PC-3 (cell line): ENCODE measurements around the gene REPS2.

Experiments used
- EZH2phosphoT487 ChIP-seq: fragments of 300-600 bp; sonication (generic); IDR thresholded peaks from 2 replicates; pipeline ENCODE4 v1.6.1; 2018; ENCODE audit warnings: mild to moderate bottlenecking, antibody characterized with exemption, low read length, borderline replicate concordance
- TF ChIP-seq, protein P1 (sequence below): fragments of 300-600 bp; sonication (generic); conservative IDR thresholded peaks from 2 replicates; pipeline ENCODE4 v1.5.1; 2017; ENCODE audit warnings: antibody characterized with exemption, low read depth, mild to moderate bottlenecking, low read length

DNA sequence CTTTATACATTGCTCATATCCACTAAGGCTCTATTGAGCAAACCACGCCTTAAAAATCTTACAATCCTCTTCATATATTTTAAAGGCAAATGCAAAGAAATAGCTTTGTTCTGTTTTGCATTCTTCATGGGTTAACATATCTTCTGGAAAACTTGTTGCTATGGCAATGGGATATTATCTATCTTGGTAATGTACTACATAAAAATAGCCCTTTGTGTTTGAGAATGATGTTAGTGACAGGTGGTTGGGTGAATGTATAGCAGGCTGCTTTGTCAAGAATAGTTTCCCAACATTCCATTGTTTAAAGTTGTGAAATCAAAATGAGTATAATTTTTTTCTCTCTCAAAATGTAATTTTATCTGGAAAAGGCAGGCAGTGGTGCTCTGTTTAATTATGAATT is 16.8 kb downstream of the REPS2 start:
- TF ChIP-seq, protein P1, sequence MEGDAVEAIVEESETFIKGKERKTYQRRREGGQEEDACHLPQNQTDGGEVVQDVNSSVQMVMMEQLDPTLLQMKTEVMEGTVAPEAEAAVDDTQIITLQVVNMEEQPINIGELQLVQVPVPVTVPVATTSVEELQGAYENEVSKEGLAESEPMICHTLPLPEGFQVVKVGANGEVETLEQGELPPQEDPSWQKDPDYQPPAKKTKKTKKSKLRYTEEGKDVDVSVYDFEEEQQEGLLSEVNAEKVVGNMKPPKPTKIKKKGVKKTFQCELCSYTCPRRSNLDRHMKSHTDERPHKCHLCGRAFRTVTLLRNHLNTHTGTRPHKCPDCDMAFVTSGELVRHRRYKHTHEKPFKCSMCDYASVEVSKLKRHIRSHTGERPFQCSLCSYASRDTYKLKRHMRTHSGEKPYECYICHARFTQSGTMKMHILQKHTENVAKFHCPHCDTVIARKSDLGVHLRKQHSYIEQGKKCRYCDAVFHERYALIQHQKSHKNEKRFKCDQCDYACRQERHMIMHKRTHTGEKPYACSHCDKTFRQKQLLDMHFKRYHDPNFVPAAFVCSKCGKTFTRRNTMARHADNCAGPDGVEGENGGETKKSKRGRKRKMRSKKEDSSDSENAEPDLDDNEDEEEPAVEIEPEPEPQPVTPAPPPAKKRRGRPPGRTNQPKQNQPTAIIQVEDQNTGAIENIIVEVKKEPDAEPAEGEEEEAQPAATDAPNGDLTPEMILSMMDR: no peak
- no peak for TF ChIP-seq EZH2phosphoT487
